ENCODE measurements around the gene TEX22.

The TEX22 gene

DNA sequence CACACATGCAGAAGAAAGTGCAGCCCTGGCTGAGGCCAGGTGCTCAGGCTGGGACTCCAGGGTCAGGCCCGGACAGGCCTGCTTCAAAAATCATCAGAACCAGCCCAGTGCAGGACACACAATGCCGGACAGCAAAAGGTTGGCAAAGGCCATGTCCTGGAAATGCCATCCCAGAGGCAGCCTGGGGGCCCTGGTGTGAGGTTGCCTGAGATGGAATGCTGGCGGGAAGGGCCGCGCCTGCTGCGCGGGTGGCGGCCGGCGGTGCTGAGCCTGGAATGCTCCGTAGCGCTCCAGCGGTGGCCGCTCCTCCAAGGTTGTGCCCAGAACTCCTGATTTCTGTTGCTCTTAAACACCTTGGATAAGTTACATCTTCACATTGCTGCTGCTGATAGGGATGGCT is 54.6 kb downstream of the TEX22 start:
- Histone ChIP-seq H3K27me3 (ENCODE audit: control insufficient read depth, low read length) (no peaks in the 10 kb centered on the region), H3K9me2 (replicated peaks; ENCODE audit: control insufficient read depth, low read length) (no peaks in the 10 kb centered on the region), H3K4me1 (ENCODE audit: control insufficient read depth, low read length) (no peaks in the 10 kb centered on the region), H3K79me2 (ENCODE audit: control insufficient read depth, low read length) (peaks cover 8% of the 10 kb centered on the region), H3K4me3 (ENCODE audit: low read length) (no peak overlapping the region), H3K4me2 (ENCODE audit: low read length) (no peak overlapping the region), H3K36me3 (ENCODE audit: control insufficient read depth, low read length) (peaks cover 64% of the 10 kb centered on the region), H4K20me1 (ENCODE audit: control insufficient read depth, insufficient read depth, low read depth, low read length) (no peaks in the 10 kb centered on the region), H3K9me3 (ENCODE audit: control insufficient read depth, insufficient read depth, low read length) (no peaks in the 10 kb centered on the region), H3F3A (ENCODE audit: control insufficient read depth, insufficient read depth) (no peaks in the 10 kb centered on the region), H3K27ac (ENCODE audit: low read depth, low read length) (no peak overlapping the region)
- TF ChIP-seq, protein P1, sequence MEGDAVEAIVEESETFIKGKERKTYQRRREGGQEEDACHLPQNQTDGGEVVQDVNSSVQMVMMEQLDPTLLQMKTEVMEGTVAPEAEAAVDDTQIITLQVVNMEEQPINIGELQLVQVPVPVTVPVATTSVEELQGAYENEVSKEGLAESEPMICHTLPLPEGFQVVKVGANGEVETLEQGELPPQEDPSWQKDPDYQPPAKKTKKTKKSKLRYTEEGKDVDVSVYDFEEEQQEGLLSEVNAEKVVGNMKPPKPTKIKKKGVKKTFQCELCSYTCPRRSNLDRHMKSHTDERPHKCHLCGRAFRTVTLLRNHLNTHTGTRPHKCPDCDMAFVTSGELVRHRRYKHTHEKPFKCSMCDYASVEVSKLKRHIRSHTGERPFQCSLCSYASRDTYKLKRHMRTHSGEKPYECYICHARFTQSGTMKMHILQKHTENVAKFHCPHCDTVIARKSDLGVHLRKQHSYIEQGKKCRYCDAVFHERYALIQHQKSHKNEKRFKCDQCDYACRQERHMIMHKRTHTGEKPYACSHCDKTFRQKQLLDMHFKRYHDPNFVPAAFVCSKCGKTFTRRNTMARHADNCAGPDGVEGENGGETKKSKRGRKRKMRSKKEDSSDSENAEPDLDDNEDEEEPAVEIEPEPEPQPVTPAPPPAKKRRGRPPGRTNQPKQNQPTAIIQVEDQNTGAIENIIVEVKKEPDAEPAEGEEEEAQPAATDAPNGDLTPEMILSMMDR (IDR thresholded peaks at IDR 0.05; ENCODE audit: low read depth, low read length, poor library complexity, severe bottlenecking) = no peak
- TF ChIP-seq EZH2phosphoT487 (IDR thresholded peaks at IDR 0.05; ENCODE audit: borderline replicate concordance, low read length) = no peak

DNA sequence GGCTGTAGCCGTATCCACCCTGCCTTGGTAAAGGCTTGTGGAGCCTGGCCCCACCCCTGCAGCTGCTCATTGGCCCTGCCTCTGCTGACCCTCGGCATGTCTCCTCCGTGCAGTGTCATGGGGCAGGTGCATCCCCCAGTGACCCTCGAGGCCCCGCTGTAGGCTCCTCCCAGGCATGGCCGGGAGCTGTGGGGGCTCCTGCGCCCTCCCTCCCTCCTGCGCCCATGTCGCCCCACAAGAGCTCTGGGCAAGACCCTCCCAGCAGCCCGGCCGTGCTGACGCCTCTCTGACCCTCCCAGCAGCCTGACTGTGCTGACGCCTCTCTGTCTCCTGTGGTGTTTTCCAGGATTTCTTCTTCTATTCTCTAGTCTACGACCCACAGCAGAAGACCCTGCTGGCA is 55.5 kb downstream of the TEX22 start:
- Histone ChIP-seq H3K4me2 (ENCODE audit: low read length) (no peak overlapping the region), H3K4me1 (ENCODE audit: control insufficient read depth, low read length) (no peaks in the 10 kb centered on the region), H3K36me3 (ENCODE audit: control insufficient read depth, low read length) (peaks cover 66% of the 10 kb centered on the region), H3K79me2 (ENCODE audit: control insufficient read depth, low read length) (peaks cover 4% of the 10 kb centered on the region; the same call in 1 of the 2 replicates), H3K27ac (ENCODE audit: low read depth, low read length) (no peak overlapping the region), H3K27me3 (ENCODE audit: control insufficient read depth, low read length) (no peaks in the 10 kb centered on the region), H3F3A (ENCODE audit: control insufficient read depth, insufficient read depth) (no peaks in the 10 kb centered on the region), H3K4me3 (ENCODE audit: low read length) (no peak overlapping the region), H3K9me3 (ENCODE audit: control insufficient read depth, insufficient read depth, low read length) (no peaks in the 10 kb centered on the region), H3K9me2 (replicated peaks; ENCODE audit: control insufficient read depth, low read length) (no peaks in the 10 kb centered on the region), H4K20me1 (ENCODE audit: control insufficient read depth, insufficient read depth, low read depth, low read length) (no peaks in the 10 kb centered on the region)
- TF ChIP-seq EZH2phosphoT487 (IDR thresholded peaks at IDR 0.05; ENCODE audit: borderline replicate concordance, low read length) = no peak
- TF ChIP-seq, protein P1 (IDR thresholded peaks at IDR 0.05; ENCODE audit: low read depth, low read length, poor library complexity, severe bottlenecking) = no peak

DNA sequence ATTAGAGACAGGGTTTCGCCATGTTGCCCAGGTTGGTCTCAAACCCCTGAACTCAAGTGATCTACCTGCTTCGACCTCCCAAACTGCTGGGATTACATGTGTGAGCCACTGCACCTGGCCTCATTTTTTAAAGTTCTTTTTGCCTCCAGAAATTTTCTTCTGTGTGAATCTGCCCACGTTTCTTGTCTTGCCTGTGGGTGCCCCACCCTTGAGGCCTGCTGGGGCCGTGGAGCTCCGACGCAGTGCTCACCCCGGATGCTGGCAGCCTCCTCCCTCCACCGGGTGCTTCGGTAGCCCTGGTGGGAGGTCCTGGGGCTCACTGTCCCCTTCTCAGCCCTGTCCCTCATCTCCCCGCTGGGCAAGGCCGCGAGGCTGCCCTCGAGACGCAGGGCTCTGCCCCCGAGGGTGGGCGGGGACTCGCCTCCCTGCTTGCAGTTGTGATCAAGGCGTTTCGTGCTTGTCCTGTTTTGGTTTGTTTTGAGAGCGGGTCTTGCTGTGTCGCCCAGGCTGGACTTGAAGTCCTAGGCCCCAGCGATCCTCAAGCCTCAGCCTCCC is 56.8 kb downstream of the TEX22 start:
- H4K20me1 ChIP-seq (ENCODE audit: control insufficient read depth, insufficient read depth, low read depth, low read length) = no peaks in the 10 kb centered on the region
- no peak overlapping the region for H3K27ac ChIP-seq (ENCODE audit: low read depth, low read length)
- no peak overlapping the region for H3K4me3 ChIP-seq (ENCODE audit: low read length)
- H3K79me2 ChIP-seq (ENCODE audit: control insufficient read depth, low read length) = no peaks in the 10 kb centered on the region
- H3K4me1 ChIP-seq (ENCODE audit: control insufficient read depth, low read length) = no peaks in the 10 kb centered on the region
- no peak for TF ChIP-seq EZH2phosphoT487 (IDR thresholded peaks at IDR 0.05; ENCODE audit: borderline replicate concordance, low read length)
- TF ChIP-seq, protein P1 (IDR thresholded peaks at IDR 0.05; ENCODE audit: low read depth, low read length, poor library complexity, severe bottlenecking) = no peak
- no peak overlapping the region for H3K4me2 ChIP-seq (ENCODE audit: low read length)
- no peaks in the 10 kb centered on the region for H3F3A ChIP-seq (ENCODE audit: control insufficient read depth, insufficient read depth)
- no peaks in the 10 kb centered on the region for H3K27me3 ChIP-seq (ENCODE audit: control insufficient read depth, low read length)
- peaks cover 52% of the 10 kb centered on the region for H3K36me3 ChIP-seq (ENCODE audit: control insufficient read depth, low read length)
- no peaks in the 10 kb centered on the region for H3K9me3 ChIP-seq (ENCODE audit: control insufficient read depth, insufficient read depth, low read length)
- no peaks in the 10 kb centered on the region for H3K9me2 ChIP-seq (replicated peaks; ENCODE audit: control insufficient read depth, low read length)
